Activated naive CD8-positive, alpha-beta T cell treated with anti-CD3 and anti-CD28 coated beads, Interleukin-2, amount 50 U/mL, for 24 hours (primary cell): ENCODE data around the gene KCNJ6.
A peak's percentile ranks its signal among the peaks of the same experiment; 100 is the strongest.

Experiments
- ATAC-seq: fragments of 150-1000 bp; cut with Tn5 transposase; one replicate; pipeline ENCODE4 v1.10.0; 2021
- DNase-seq: peaks from one replicate; pipeline ENCODE4 v3.0.0; 2021
- H3K27ac Mint-ChIP-seq: one replicate; pipeline ENCODE4 v1.8.0; 2021; ENCODE audit warnings: mild to moderate bottlenecking, mixed read lengths
- H3K27me3 Mint-ChIP-seq: one replicate; pipeline ENCODE4 v1.8.0; 2021; ENCODE audit warnings: mixed read lengths
- H3K36me3 Mint-ChIP-seq: one replicate; pipeline ENCODE4 v1.8.0; 2021; ENCODE audit warnings: low read depth, mixed read lengths
- H3K4me1 Mint-ChIP-seq: one replicate; pipeline ENCODE4 v1.8.0; 2021; ENCODE audit warnings: mixed read lengths
- H3K4me3 Mint-ChIP-seq: one replicate; pipeline ENCODE4 v1.8.0; 2021; ENCODE audit warnings: mild to moderate bottlenecking, moderate library complexity, mixed read lengths
- H3K9me3 Mint-ChIP-seq: one replicate; pipeline ENCODE4 v1.8.0; 2021; ENCODE audit warnings: mixed read lengths

Gene KCNJ6

GRCh38 chr21:37575580-37575979 lies 340.7 kb downstream of the KCNJ6 start:
- peaks cover 17% of the 10 kb centered on the region for H3K9me3 Mint-ChIP-seq
- H3K27me3 Mint-ChIP-seq = peaks cover 3% of the 10 kb centered on the region
- peaks cover 9% of the 10 kb centered on the region for H3K36me3 Mint-ChIP-seq
- ATAC-seq (no peak), DNase-seq (no peak)
- no peak overlapping the region for H3K27ac Mint-ChIP-seq
- no peaks in the 10 kb centered on the region for H3K4me1 Mint-ChIP-seq
- H3K4me3 Mint-ChIP-seq = no peak overlapping the region

GRCh38 chr21:37574751-37575150 lies 341.5 kb downstream of the KCNJ6 start:
- ATAC-seq = no peak
- H3K4me3 Mint-ChIP-seq = no peak overlapping the region
- H3K27me3 Mint-ChIP-seq = no peaks in the 10 kb centered on the region
- peaks cover 13% of the 10 kb centered on the region for H3K9me3 Mint-ChIP-seq
- no peaks in the 10 kb centered on the region for H3K4me1 Mint-ChIP-seq
- peaks cover 9% of the 10 kb centered on the region for H3K36me3 Mint-ChIP-seq
- no peak for DNase-seq
- no peak overlapping the region for H3K27ac Mint-ChIP-seq

GRCh38 chr21:37574316-37574715 lies 341.9 kb downstream of the KCNJ6 start:
- Mint-ChIP-seq H3K27me3 (no peaks in the 10 kb centered on the region), H3K4me3 (no peak overlapping the region), H3K27ac (no peak overlapping the region), H3K36me3 (peaks cover 9% of the 10 kb centered on the region), H3K9me3 (peaks cover 9% of the 10 kb centered on the region), H3K4me1 (no peaks in the 10 kb centered on the region)
- no peak for ATAC-seq
- DNase-seq = no peak

- Mint-ChIP-seq H3K27me3 (no peaks in the 10 kb centered on the region), H3K9me3 (no peaks in the 10 kb centered on the region), H3K4me1 (no peaks in the 10 kb centered on the region), H3K36me3 (no peaks in the 10 kb centered on the region), H3K27ac (no peak overlapping the region), H3K4me3 (no peak overlapping the region)
- DNase-seq (no peak), ATAC-seq (no peak)
Measured at GRCh38 chr21:37571442-37571841, 344.8 kb downstream of the KCNJ6 start.

GRCh38 chr21:37568916-37569315 lies 347.3 kb downstream of the KCNJ6 start:
- no peak for DNase-seq
- Mint-ChIP-seq H3K4me1 (peaks cover 21% of the 10 kb centered on the region), H3K27me3 (no peaks in the 10 kb centered on the region), H3K4me3 (no peak overlapping the region), H3K9me3 (no peaks in the 10 kb centered on the region), H3K27ac (no peak overlapping the region), H3K36me3 (no peaks in the 10 kb centered on the region)
- no peak for ATAC-seq

- no peaks in the 10 kb centered on the region for H3K9me3 Mint-ChIP-seq
- H3K36me3 Mint-ChIP-seq = no peaks in the 10 kb centered on the region
- peaks cover 21% of the 10 kb centered on the region for H3K4me1 Mint-ChIP-seq
- H3K4me3 Mint-ChIP-seq = no peak overlapping the region
- DNase-seq = no peak
- no peak overlapping the region for H3K27ac Mint-ChIP-seq
- ATAC-seq = no peak
- H3K27me3 Mint-ChIP-seq = no peaks in the 10 kb centered on the region
Measured at GRCh38 chr21:37568415-37568814, 347.8 kb downstream of the KCNJ6 start.

- H3K27ac Mint-ChIP-seq = no peak overlapping the region
- H3K4me1 Mint-ChIP-seq = peaks cover 30% of the 10 kb centered on the region
- no peaks in the 10 kb centered on the region for H3K9me3 Mint-ChIP-seq
- DNase-seq (no peak), ATAC-seq (no peak)
- no peaks in the 10 kb centered on the region for H3K27me3 Mint-ChIP-seq
- no peaks in the 10 kb centered on the region for H3K36me3 Mint-ChIP-seq
- H3K4me3 Mint-ChIP-seq = no peak overlapping the region
Measured at GRCh38 chr21:37566790-37567615, 349.3 kb downstream of the KCNJ6 start.

GRCh38 chr21:37565530-37566223 lies 350.6 kb downstream of the KCNJ6 start:
- ATAC-seq (no peak), DNase-seq (no peak)
- Mint-ChIP-seq H3K4me3 (no peak overlapping the region), H3K4me1 (peaks cover 30% of the 10 kb centered on the region), H3K36me3 (no peaks in the 10 kb centered on the region), H3K27me3 (no peaks in the 10 kb centered on the region), H3K27ac (peak overlapping the region; percentile 100), H3K9me3 (peaks cover 4% of the 10 kb centered on the region)

- Mint-ChIP-seq H3K27me3 (no peaks in the 10 kb centered on the region), H3K4me1 (peaks cover 30% of the 10 kb centered on the region), H3K4me3 (peak overlapping the region; percentile 88), H3K27ac (peak overlapping the region; percentile 100), H3K36me3 (no peaks in the 10 kb centered on the region), H3K9me3 (peaks cover 4% of the 10 kb centered on the region)
- DNase-seq (no peak), ATAC-seq (no peak)
Measured at GRCh38 chr21:37564924-37565529, 351.2 kb downstream of the KCNJ6 start.

- peak overlapping the region; percentile 88 for H3K4me3 Mint-ChIP-seq
- peak overlapping the region; percentile 100 for H3K27ac Mint-ChIP-seq
- peaks cover 30% of the 10 kb centered on the region for H3K4me1 Mint-ChIP-seq
- peaks cover 4% of the 10 kb centered on the region for H3K9me3 Mint-ChIP-seq
- peak; percentile 86 for DNase-seq
- H3K36me3 Mint-ChIP-seq = no peaks in the 10 kb centered on the region
- ATAC-seq = peak; percentile 93
- H3K27me3 Mint-ChIP-seq = no peaks in the 10 kb centered on the region
Measured at GRCh38 chr21:37564341-37564923, 351.8 kb downstream of the KCNJ6 start.

- H3K4me1 Mint-ChIP-seq = peaks cover 30% of the 10 kb centered on the region
- H3K27ac Mint-ChIP-seq = peak overlapping the region; percentile 100
- peak overlapping the region; percentile 88 for H3K4me3 Mint-ChIP-seq
- ATAC-seq (peak; percentile 76), DNase-seq (peak; percentile 89)
- H3K36me3 Mint-ChIP-seq = no peaks in the 10 kb centered on the region
- H3K9me3 Mint-ChIP-seq = peaks cover 4% of the 10 kb centered on the region
- no peaks in the 10 kb centered on the region for H3K27me3 Mint-ChIP-seq
Measured at GRCh38 chr21:37563641-37564340, 352.5 kb downstream of the KCNJ6 start.

GRCh38 chr21:37562920-37563640 lies 353.2 kb downstream of the KCNJ6 start:
- Mint-ChIP-seq H3K4me3 (peak overlapping the region; percentile 88), H3K4me1 (peaks cover 30% of the 10 kb centered on the region), H3K36me3 (no peaks in the 10 kb centered on the region), H3K27ac (peak overlapping the region; percentile 84), H3K27me3 (no peaks in the 10 kb centered on the region), H3K9me3 (peaks cover 4% of the 10 kb centered on the region)
- no peak for DNase-seq
- ATAC-seq = no peak

- Mint-ChIP-seq H3K9me3 (peaks cover 4% of the 10 kb centered on the region), H3K36me3 (no peaks in the 10 kb centered on the region), H3K4me3 (peak overlapping the region; percentile 88), H3K4me1 (peaks cover 31% of the 10 kb centered on the region), H3K27ac (peak overlapping the region; percentile 84), H3K27me3 (no peaks in the 10 kb centered on the region)
- DNase-seq (no peak), ATAC-seq (no peak)
Measured at GRCh38 chr21:37561941-37562919, 354.0 kb downstream of the KCNJ6 start.
